PFSK-1 (cell line): Measurements from ENCODE around the gene SOX13.

Experiments
- FOXP2 ChIP-seq: optimal IDR thresholded peaks from 2 replicates; pipeline ENCODE3; 2011; ENCODE audit warnings: borderline replicate concordance, control low read depth, inconsistent platforms; ENCODE audit not compliant: insufficient read depth; ENCODE audit errors: extremely low read length, extremely low read depth
- POLR2AphosphoS5 ChIP-seq: IDR thresholded peaks from 2 replicates; pipeline ENCODE4 v1.6.1; 2012; ENCODE audit warnings: low read depth, mild to moderate bottlenecking, control low read depth, low read length, moderate library complexity
- SIN3A ChIP-seq: IDR thresholded peaks from 2 replicates; pipeline ENCODE4 v1.6.1; 2012; ENCODE audit warnings: mild to moderate bottlenecking, low read length, moderate library complexity, borderline replicate concordance; ENCODE audit not compliant: insufficient read depth
- TAF1 ChIP-seq: IDR thresholded peaks from 2 replicates; pipeline ENCODE4 v1.6.1; 2012; ENCODE audit warnings: low read length, control low read depth, borderline replicate concordance; ENCODE audit not compliant: insufficient read depth
- TF ChIP-seq, protein P1 (sequence below), 2 experiments: IDR thresholded peaks; 2 replicates each; pipeline versions ENCODE4 v1.6.1 to v1.8.0; 2011 to 2012; ENCODE audit warnings: low read depth in 2 of 2, low read length in 2 of 2, control low read depth in 1 of 2, inconsistent platforms in 1 of 2, mild to moderate bottlenecking in 1 of 2, moderate library complexity in 1 of 2; ENCODE audit not compliant: insufficient read depth in 1 of 2

The SOX13 gene

DNA sequence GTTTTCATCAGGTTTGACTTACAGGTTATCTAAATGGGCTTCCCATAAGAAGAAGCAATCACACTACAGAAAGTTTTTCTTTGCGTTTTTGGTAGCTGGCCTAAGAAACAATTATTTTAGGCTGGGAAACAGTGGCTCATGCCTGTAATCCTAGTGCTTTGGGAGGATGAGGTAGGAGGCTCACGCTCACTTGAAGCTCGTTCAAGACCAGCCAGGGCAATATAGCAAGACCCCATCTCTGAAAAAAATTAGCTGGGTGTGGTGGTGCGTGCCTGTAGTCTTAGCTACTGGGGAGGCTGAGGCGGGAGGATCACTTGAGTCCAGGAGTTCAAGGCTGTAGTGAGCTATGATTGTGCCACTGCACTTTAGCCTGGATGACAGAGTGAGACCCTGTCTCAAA lies 94.8 kb downstream of the SOX13 start:
- no peak for TF ChIP-seq SIN3A
- TF ChIP-seq, protein P1, sequence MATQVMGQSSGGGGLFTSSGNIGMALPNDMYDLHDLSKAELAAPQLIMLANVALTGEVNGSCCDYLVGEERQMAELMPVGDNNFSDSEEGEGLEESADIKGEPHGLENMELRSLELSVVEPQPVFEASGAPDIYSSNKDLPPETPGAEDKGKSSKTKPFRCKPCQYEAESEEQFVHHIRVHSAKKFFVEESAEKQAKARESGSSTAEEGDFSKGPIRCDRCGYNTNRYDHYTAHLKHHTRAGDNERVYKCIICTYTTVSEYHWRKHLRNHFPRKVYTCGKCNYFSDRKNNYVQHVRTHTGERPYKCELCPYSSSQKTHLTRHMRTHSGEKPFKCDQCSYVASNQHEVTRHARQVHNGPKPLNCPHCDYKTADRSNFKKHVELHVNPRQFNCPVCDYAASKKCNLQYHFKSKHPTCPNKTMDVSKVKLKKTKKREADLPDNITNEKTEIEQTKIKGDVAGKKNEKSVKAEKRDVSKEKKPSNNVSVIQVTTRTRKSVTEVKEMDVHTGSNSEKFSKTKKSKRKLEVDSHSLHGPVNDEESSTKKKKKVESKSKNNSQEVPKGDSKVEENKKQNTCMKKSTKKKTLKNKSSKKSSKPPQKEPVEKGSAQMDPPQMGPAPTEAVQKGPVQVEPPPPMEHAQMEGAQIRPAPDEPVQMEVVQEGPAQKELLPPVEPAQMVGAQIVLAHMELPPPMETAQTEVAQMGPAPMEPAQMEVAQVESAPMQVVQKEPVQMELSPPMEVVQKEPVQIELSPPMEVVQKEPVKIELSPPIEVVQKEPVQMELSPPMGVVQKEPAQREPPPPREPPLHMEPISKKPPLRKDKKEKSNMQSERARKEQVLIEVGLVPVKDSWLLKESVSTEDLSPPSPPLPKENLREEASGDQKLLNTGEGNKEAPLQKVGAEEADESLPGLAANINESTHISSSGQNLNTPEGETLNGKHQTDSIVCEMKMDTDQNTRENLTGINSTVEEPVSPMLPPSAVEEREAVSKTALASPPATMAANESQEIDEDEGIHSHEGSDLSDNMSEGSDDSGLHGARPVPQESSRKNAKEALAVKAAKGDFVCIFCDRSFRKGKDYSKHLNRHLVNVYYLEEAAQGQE (IDR thresholded peaks at IDR 0.05; ENCODE audit: insufficient read depth in 1 of 2, low read depth in 2 of 2, low read length in 2 of 2), result no peak
- TF ChIP-seq FOXP2, result no peak
- no peak for TF ChIP-seq TAF1
- TF ChIP-seq POLR2AphosphoS5, result no peak

GRCh38 chr1:204169858-204170257 lies 96.9 kb downstream of the SOX13 start:
- no peak for TF ChIP-seq FOXP2
- TF ChIP-seq POLR2AphosphoS5, result no peak
- TF ChIP-seq TAF1, result no peak
- TF ChIP-seq, protein P1 (IDR thresholded peaks at IDR 0.05; ENCODE audit: insufficient read depth in 1 of 2, low read depth in 2 of 2, low read length in 2 of 2), result no peak
- no peak for TF ChIP-seq SIN3A

DNA sequence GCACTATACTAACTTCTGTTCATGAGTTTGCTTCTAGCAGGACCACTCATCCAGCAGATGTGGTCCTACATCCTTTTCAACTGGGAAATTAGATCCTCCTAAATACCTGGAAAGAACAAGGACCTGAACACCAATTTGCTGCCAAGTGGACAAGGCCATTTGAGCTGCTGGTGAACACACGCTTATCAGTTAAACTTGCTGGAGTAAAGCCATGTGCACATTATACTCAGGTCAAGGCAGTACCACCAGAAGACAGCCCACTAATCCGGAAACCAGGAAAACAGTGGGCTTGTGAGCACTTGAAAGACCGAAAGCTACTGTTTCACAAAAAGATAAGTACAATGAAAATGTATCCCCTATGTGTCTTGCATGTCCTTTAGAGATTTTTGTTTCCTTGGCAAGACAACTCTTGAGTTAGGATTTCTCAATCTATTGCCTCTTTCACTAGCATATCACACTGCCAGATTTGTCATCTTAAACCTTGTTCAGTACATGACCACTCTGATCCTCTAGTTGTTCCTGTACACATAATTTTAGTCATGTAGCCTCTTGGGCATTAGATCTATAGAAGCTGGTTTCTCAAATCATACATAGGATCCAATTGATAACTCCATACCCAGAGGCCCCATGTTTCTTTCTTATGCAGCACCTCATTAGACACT lies 97.7 kb downstream of the SOX13 start:
- TF ChIP-seq TAF1, result no peak

DNA sequence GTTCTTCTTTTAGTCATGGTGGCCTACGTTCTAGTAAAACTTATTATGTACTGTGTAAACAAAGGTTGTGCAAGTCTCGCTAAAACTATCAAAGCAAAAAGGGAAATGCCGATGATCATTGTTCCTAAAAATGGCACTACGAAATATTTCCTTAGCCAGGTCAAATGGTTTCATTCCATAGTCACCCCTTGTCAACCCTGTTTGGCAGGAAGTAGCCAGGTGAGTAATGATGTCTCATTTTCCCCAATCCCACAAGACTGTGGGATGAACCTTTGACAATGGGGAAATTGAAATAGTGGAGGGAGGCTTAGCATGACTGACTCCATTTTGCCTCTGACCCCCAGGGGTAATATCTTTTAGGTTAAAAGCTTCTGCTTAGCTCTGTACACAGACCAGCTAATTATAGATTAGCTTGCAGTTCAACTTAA lies 98.8 kb downstream of the SOX13 start:
- no peak for TF ChIP-seq SIN3A
- no peak for TF ChIP-seq POLR2AphosphoS5
- TF ChIP-seq FOXP2, result no peak
- no peak for TF ChIP-seq TAF1
- TF ChIP-seq, protein P1 (IDR thresholded peaks at IDR 0.05; ENCODE audit: insufficient read depth in 1 of 2, low read depth in 2 of 2, low read length in 2 of 2), result no peak

GRCh38 chr1:204172404-204173029 lies 99.6 kb downstream of the SOX13 start:
- TF ChIP-seq SIN3A (no peak), FOXP2 (no peak), POLR2AphosphoS5 (no peak), TAF1 (no peak)
- TF ChIP-seq, protein P1 (IDR thresholded peaks at IDR 0.05; ENCODE audit: insufficient read depth in 1 of 2, low read depth in 2 of 2, low read length in 2 of 2), result no peak
